GM19328 (cell line): ENCODE measurements around the gene TRIM7.

Source experiments
- ATAC-seq: cut with Tn5 transposase; IDR thresholded peaks from one replicate; pipeline ENCODE4 v1.9.1; 2021; ENCODE audit warnings: mild to moderate bottlenecking, moderate library complexity; ENCODE audit not compliant: unreplicated experiment

The TRIM7 gene

GRCh38 chr5:181204826-181205760, at the start of gene TRIM7:
TSS of gene TRIM7 (minus strand) at chr5:181205196. CDS start at chr5:181205110, 86 bp downstream.
- ATAC-seq = no peak

- ATAC-seq = no peak
Observed at GRCh38 chr5:181248277-181248676, 43.3 kb upstream of the TRIM7 start.

- peak; percentile 40 for ATAC-seq
Observed at GRCh38 chr5:181246276-181247049, 41.5 kb upstream of the TRIM7 start.

- no peak for ATAC-seq
Observed at GRCh38 chr5:181245427-181246275, 40.7 kb upstream of the TRIM7 start.

- ATAC-seq = peak; percentile 47
Observed at GRCh38 chr5:181243564-181244343, 38.8 kb upstream of the TRIM7 start, which contains the start of gene RACK1. TSS of gene RACK1 (minus strand) at chr5:181243906. CDS start at chr5:181243800, 106 bp downstream.

GRCh38 chr5:181243018-181243563, 38.1 kb upstream of the TRIM7 start:
- no peak for ATAC-seq

- no peak for ATAC-seq
Observed at GRCh38 chr5:181242031-181242451, 37.0 kb upstream of the TRIM7 start.

GRCh38 chr5:181241393-181241975, 36.5 kb upstream of the TRIM7 start:
- no peak for ATAC-seq

GRCh38 chr5:181239062-181239663, 34.2 kb upstream of the TRIM7 start:
- ATAC-seq = no peak

- no peak for ATAC-seq
Observed at GRCh38 chr5:181237729-181238385, 32.9 kb upstream of the TRIM7 start.

GRCh38 chr5:181236954-181237641, 32.1 kb upstream of the TRIM7 start:
- no peak for ATAC-seq

- no peak for ATAC-seq
Observed at GRCh38 chr5:181236471-181236870, 31.5 kb upstream of the TRIM7 start.

GRCh38 chr5:181235689-181236366, 30.8 kb upstream of the TRIM7 start:
- ATAC-seq = no peak

- ATAC-seq = no peak
Observed at GRCh38 chr5:181235323-181235688, 30.3 kb upstream of the TRIM7 start.

GRCh38 chr5:181234455-181235306, 29.7 kb upstream of the TRIM7 start:
- ATAC-seq = no peak

GRCh38 chr5:181233801-181234454, 28.9 kb upstream of the TRIM7 start:
- no peak for ATAC-seq
